Heart left ventricle (tissue), 16 donors: ENCODE data around the gene SLC2A9. TPM values are rescaled to one million over a fixed set of nuclear protein-coding genes. Genes with fewer than 3 reads are reported as not detected.

Source experiments
- ATAC-seq, 4 donors: fragments of 200-7000 bp; cut with Tn5 transposase; one replicate each; pipeline ENCODE4 v1.9.1; 2020 to 2022; ENCODE audit warnings: moderate library complexity in 4 of 4, mild to moderate bottlenecking in 3 of 4, moderate number of reproducible peaks in 1 of 4
- DNase-seq, 5 donors: peaks; one replicate each; pipeline ENCODE4 v3.0.0-alpha.2; 2020
- H3K27ac ChIP-seq, 12 donors: fragments of 200-600 bp; sonication (generic) in 4 of 12; one replicate each; pipeline versions ENCODE4 v1.5.0 to v1.8.0; 2016 to 2022; ENCODE audit warnings: mild to moderate bottlenecking in 2 of 12
- H3K27me3 ChIP-seq, 9 donors: fragments of 200-600 bp; sonication (generic) in 2 of 9; one replicate each; pipeline versions ENCODE4 v1.5.1 to v1.8.0; 2016 to 2022; ENCODE audit warnings: mild to moderate bottlenecking in 3 of 9
- H3K36me3 ChIP-seq, 9 donors: fragments of 200-600 bp; sonication (generic) in 2 of 9; one replicate each; pipeline versions ENCODE4 v1.5.0 to v1.8.0; 2018 to 2022; ENCODE audit warnings: mild to moderate bottlenecking in 2 of 9
- H3K4me1 ChIP-seq, 12 donors: fragments of 200-600 bp; sonication (generic) in 4 of 12; one replicate each; pipeline versions ENCODE4 v1.5.0 to v1.8.0; 2016 to 2022; ENCODE audit warnings: mild to moderate bottlenecking in 3 of 12
- H3K4me3 ChIP-seq, 12 donors: fragments of 200-600 bp; sonication (generic) in 4 of 12; one replicate each; pipeline versions ENCODE4 v1.5.0 to v1.8.0; 2017 to 2022; ENCODE audit warnings: mild to moderate bottlenecking in 9 of 12, moderate library complexity in 4 of 12
- H3K9me3 ChIP-seq, 12 donors: fragments of 200-600 bp; sonication (generic) in 4 of 12; one replicate each; pipeline versions ENCODE4 v1.5.0 to v1.8.0; 2016 to 2022; ENCODE audit warnings: mild to moderate bottlenecking in 1 of 12
- POLR2A ChIP-seq, 2 donors: fragments of 450-650 bp; IDR thresholded peaks; one replicate each; pipeline ENCODE4 v1.6.1; 2017; ENCODE audit warnings: antibody characterized with exemption in 2 of 2, mild to moderate bottlenecking in 2 of 2, moderate library complexity in 2 of 2
- WGBS, 4 donors: extraction: QIAGEN DNeasy Blood & Tissue Kit in 2 of 4; methylation state at CpG; one replicate each; pipeline versions ENCODE4 v1.1.5 to v1.1.7; 2013 to 2018; 5-methylcytosine and 5-hydroxymethylcytosine counted together
- intact Hi-C, 10 donors: fragments of 100-400 bp; cut with DNase I; formaldehyde crosslinking; loops; one replicate each; pipeline versions ENCODE4 v1.11.1 to v1.14.2; 2022
- polyA plus RNA-seq, 2 donors: library from polyadenylated mRNA; stranded (reverse); fragments of 200-250 nt; gene quantifications; one replicate each; pipeline ENCODE4 v1.2.3, GENCODE V29; 2013
- total RNA-seq, 9 donors: library from RNA; depleted of rRNA in 2 of 9; stranded (reverse); fragments of >200 nt in 2 of 9; fragmentation: NEBNext Ultra II Directional in 3 of 9; extraction: Animal tissue kit (Norgen Biotek cat#: 25700) in 3 of 9; gene quantifications; one replicate each; pipeline versions ENCODE4 v1.1.0 to v1.2.4, GENCODE V29; 2016 to 2023
- TF ChIP-seq, protein P1 (sequence below), 12 donors: fragments of 200-600 bp; sonication (generic) in 4 of 12; IDR thresholded peaks; one replicate each; pipeline versions ENCODE4 v1.5.0 to v1.8.0; 2018 to 2022; ENCODE audit warnings: antibody characterized with exemption in 12 of 12, mild to moderate bottlenecking in 5 of 12
- donor health status: ischemic (EF 13 %, LVEDD 7.1; RV severe dilation, severe dysfunction).
- donor health status: healthy with polysubstance abuse.
- donor health status: DM: no; HTN: yes; CAD: no.
- donor health status: DM: no; HTN: no; CAD: no.
- donor health status: ischemic (EF 25% LVEDD 6.9; RV normal size, moderate dysfunction).
- donor health status: ischemic (EF 25% LVEDD 5.7; RV mildly dilated, moderate dysfunction).
- donor health status: healthy.
- donor health status: DM: yes; HTN: yes; CAD: no.
- donor health status: ischemic (EF 35%, LVEDD 5.7; RV mildly dilated, moderate dysfunction).
- donor health status: nonischemic (EF 11% LVEDD 7.7; RV severe dilation, severe dysfunction).
- donor health status: DM: yes; HTN: yes; CAD: no.
- donor health status: PGD.
- donor health status: ischemic (EF 29% LVEDD 5.4; RV normal size, mild dysfunction).
- donor health status: nonischemic (EF 23%, LVEDD 6.1; RV moderate dilation, normal function).

The SLC2A9 gene
- total and polyA plus RNA-seq, 11 donors, result 1.6 to 15.1 (median 5.1) TPM

GRCh38 chr4:9898596-9899305 is 122.5 kb downstream of the SLC2A9 start:
- peak; percentile 89 to 92 (median 91) for ATAC-seq
- Histone ChIP-seq H3K36me3 (peaks cover 0 to 4% (median 0%) of the 10 kb centered on the region in 9 donors), H3K27ac (no peak overlapping the region), H3K4me1 (peaks cover 0 to 14% (median 1%) of the 10 kb centered on the region in 12 donors), H3K9me3 (no peaks in the 10 kb centered on the region), H3K27me3 (no peaks in the 10 kb centered on the region), H3K4me3 (no peak overlapping the region)
- DNase-seq, result peak in 4 of 5 donors; percentile 56 to 80 (median 74)
- intact Hi-C loops, result loop anchor here (1.0 to 10.0 kb wide), 10 partner anchors 109 to 194 kb away; no protein-coding TSS in a partner anchor
- TF ChIP-seq, protein P1, sequence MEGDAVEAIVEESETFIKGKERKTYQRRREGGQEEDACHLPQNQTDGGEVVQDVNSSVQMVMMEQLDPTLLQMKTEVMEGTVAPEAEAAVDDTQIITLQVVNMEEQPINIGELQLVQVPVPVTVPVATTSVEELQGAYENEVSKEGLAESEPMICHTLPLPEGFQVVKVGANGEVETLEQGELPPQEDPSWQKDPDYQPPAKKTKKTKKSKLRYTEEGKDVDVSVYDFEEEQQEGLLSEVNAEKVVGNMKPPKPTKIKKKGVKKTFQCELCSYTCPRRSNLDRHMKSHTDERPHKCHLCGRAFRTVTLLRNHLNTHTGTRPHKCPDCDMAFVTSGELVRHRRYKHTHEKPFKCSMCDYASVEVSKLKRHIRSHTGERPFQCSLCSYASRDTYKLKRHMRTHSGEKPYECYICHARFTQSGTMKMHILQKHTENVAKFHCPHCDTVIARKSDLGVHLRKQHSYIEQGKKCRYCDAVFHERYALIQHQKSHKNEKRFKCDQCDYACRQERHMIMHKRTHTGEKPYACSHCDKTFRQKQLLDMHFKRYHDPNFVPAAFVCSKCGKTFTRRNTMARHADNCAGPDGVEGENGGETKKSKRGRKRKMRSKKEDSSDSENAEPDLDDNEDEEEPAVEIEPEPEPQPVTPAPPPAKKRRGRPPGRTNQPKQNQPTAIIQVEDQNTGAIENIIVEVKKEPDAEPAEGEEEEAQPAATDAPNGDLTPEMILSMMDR (IDR thresholded peaks at IDR 0.05), result peak; percentile 21 to 70 (median 48)
- no peak for TF ChIP-seq POLR2A (IDR thresholded peaks at IDR 0.05)
- WGBS, 4 donors, result 37 to 43% (median 40%) methylated on average over 9 of the region's 9 CpGs

DNA sequence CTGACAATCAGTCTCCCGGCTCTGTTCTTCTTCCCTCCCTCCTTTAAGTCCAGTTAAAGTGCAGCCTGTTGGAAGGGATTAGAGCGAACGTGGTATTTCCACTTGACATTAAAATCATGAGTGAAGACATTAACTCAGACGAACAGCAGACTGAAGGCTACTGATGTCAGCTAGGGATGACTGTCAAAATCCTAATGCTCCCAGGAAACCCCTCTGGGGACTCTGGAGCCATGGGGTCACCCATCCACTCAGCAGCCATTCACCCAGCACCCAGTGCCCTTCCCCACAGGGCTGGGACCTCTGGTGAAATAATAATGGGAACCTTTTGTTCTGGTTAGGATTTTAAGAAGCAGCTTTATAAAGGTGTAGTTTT is 126.0 kb downstream of the SLC2A9 start:
- no peak for TF ChIP-seq POLR2A (IDR thresholded peaks at IDR 0.05)
- TF ChIP-seq, protein P1 (IDR thresholded peaks at IDR 0.05), result no peak
- no peaks in the 10 kb centered on the region for H3K9me3 ChIP-seq
- no peaks in the 10 kb centered on the region for H3K36me3 ChIP-seq
- no peaks in the 10 kb centered on the region for H3K27me3 ChIP-seq
- no peak for DNase-seq
- no peak overlapping the region for H3K4me3 ChIP-seq
- peak overlapping the region in 1 of 12 donors; percentile 40 for H3K27ac ChIP-seq
- ATAC-seq, result no peak
- intact Hi-C loops, result loop anchor here in 8 of 10 donors (5.0 to 10.0 kb wide), 6 partner anchors 112 to 191 kb away; no protein-coding TSS in a partner anchor
- peaks cover 0 to 5% (median 0%) of the 10 kb centered on the region in 12 donors for H3K4me1 ChIP-seq
- 46 to 50% (median 47%) methylated on average over 4 of the region's 4 CpGs for WGBS, 4 donors

GRCh38 chr4:9894644-9895332 is 126.5 kb downstream of the SLC2A9 start:
- peaks cover 0 to 5% (median 0%) of the 10 kb centered on the region in 12 donors for H3K4me1 ChIP-seq
- peak overlapping the region in 1 of 12 donors; percentile 40 for H3K27ac ChIP-seq
- DNase-seq (no peak), ATAC-seq (no peak)
- H3K36me3 ChIP-seq, result no peaks in the 10 kb centered on the region
- intact Hi-C loops, result loop anchor here in 8 of 10 donors (5.0 to 10.0 kb wide), 6 partner anchors 113 to 190 kb away; no protein-coding TSS in a partner anchor
- H3K9me3 ChIP-seq, result no peaks in the 10 kb centered on the region
- no peaks in the 10 kb centered on the region for H3K27me3 ChIP-seq
- TF ChIP-seq, protein P1 (IDR thresholded peaks at IDR 0.05), result no peak
- no peak for TF ChIP-seq POLR2A (IDR thresholded peaks at IDR 0.05)
- 56 to 70% (median 61%) methylated on average over 3 of the region's 3 CpGs for WGBS, 4 donors
- no peak overlapping the region for H3K4me3 ChIP-seq
